ENCODE measurements around the gene ORC4.

Gene ORC4

DNA sequence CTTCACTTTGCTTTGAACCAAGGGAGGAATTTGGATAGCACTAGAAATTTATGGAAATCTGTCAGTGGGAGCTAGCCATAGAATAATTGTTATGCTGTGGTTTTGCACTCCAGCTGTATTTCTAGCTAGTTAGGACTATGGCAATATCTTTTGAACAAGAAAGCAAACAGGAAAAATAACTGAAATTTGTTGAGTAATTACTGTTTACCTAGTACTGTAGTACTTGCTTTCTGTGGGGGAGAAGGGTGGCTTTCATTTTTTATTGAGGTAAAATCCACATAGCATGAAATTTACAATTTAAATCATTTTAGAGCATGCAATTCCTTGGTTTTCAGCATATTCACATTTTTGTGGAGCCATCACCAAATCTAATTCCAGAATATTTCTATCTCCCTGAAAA lies 28.7 kb upstream of the ORC4 start:
- no peaks in the 10 kb centered on the region; the same call in 1 of the 2 replicates for H3K36me3 ChIP-seq (ENCODE audit: insufficient read depth, low read length)
- no peak overlapping the region for H3K9ac ChIP-seq (ENCODE audit: low read length)
- H3K79me2 ChIP-seq (ENCODE audit: insufficient read depth, low read length) = peaks cover 3% of the 10 kb centered on the region; the same call in 1 of the 2 replicates
- H4K20me1 ChIP-seq (ENCODE audit: insufficient read depth, low read length) = no peaks in the 10 kb centered on the region
- no peak overlapping the region for H2AFZ ChIP-seq (ENCODE audit: low read length)
- no peaks in the 10 kb centered on the region for H3K27me3 ChIP-seq (ENCODE audit: insufficient read depth, low read length)
- H3K4me3 ChIP-seq (ENCODE audit: low read depth, low read length, poor library complexity, severe bottlenecking) = no peak overlapping the region
- TF ChIP-seq, protein P1, sequence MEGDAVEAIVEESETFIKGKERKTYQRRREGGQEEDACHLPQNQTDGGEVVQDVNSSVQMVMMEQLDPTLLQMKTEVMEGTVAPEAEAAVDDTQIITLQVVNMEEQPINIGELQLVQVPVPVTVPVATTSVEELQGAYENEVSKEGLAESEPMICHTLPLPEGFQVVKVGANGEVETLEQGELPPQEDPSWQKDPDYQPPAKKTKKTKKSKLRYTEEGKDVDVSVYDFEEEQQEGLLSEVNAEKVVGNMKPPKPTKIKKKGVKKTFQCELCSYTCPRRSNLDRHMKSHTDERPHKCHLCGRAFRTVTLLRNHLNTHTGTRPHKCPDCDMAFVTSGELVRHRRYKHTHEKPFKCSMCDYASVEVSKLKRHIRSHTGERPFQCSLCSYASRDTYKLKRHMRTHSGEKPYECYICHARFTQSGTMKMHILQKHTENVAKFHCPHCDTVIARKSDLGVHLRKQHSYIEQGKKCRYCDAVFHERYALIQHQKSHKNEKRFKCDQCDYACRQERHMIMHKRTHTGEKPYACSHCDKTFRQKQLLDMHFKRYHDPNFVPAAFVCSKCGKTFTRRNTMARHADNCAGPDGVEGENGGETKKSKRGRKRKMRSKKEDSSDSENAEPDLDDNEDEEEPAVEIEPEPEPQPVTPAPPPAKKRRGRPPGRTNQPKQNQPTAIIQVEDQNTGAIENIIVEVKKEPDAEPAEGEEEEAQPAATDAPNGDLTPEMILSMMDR (IDR thresholded peaks at IDR 0.05; ENCODE audit: low read length) = no peak
- no peak for TF ChIP-seq EZH2 (IDR thresholded peaks at IDR 0.05; ENCODE audit: borderline replicate concordance, low read length)
- H3K9me2 ChIP-seq (ENCODE audit: low read depth, low read length) = no peaks in the 10 kb centered on the region
- peaks cover 10% of the 10 kb centered on the region for H3K4me1 ChIP-seq (ENCODE audit: insufficient read depth, low read length, severe bottlenecking)
- H3K9me3 ChIP-seq (ENCODE audit: low read length) = no peaks in the 10 kb centered on the region
- H3K4me2 ChIP-seq (ENCODE audit: low read length) = no peak overlapping the region
- H3F3A ChIP-seq (ENCODE audit: insufficient read depth, low read length) = no peaks in the 10 kb centered on the region
- H3K27ac ChIP-seq (ENCODE audit: low read depth, low read length, poor library complexity, severe bottlenecking) = no peak overlapping the region

DNA sequence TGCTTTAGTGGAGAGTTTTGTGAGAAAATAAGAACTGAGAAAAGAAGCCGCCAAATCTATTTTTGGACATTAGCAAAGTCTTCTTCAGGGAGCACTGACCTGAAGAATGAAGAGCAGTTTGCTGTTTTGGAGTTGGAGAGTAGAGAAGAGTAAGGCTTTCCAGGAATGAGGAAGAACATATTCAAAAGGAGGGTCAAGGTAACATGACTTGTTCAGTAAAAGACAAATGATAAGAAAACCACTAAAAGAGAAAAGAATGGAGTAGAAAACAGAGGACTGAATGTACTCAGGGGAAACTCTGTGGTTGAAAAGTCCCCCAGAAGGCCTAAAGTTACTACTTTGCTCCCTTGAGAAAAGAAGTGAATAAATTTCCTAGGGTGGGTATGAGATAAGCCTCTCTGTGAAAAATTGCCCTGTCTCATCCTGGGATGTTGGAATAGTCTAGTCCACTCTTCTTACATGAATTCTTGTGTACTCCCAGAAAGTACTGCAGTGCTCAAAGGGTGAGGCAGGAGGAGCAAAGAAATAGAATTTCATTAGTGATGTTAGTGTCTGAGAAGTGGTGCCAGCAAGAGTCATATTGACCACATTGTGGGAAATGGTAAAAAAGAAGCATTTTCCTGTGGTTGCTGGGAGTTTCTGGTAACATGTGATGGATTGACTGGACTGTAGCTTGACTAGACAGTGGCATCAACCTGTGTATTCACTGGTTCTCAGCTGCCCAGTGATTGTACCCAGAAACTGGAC lies 28.1 kb upstream of the ORC4 start:
- peaks cover 10% of the 10 kb centered on the region for H3K4me1 ChIP-seq (ENCODE audit: insufficient read depth, low read length, severe bottlenecking)
- no peaks in the 10 kb centered on the region for H3K9me3 ChIP-seq (ENCODE audit: low read length)
- H3K36me3 ChIP-seq (ENCODE audit: insufficient read depth, low read length) = no peaks in the 10 kb centered on the region; the same call in 1 of the 2 replicates
- H3K4me2 ChIP-seq (ENCODE audit: low read length) = no peak overlapping the region
- TF ChIP-seq EZH2 (IDR thresholded peaks at IDR 0.05; ENCODE audit: borderline replicate concordance, low read length) = no peak
- TF ChIP-seq, protein P1 (IDR thresholded peaks at IDR 0.05; ENCODE audit: low read length) = no peak
- no peak overlapping the region for H2AFZ ChIP-seq (ENCODE audit: low read length)
- H3K4me3 ChIP-seq (ENCODE audit: low read depth, low read length, poor library complexity, severe bottlenecking) = no peak overlapping the region
- H3K79me2 ChIP-seq (ENCODE audit: insufficient read depth, low read length) = peaks cover 3% of the 10 kb centered on the region; the same call in 1 of the 2 replicates
- no peaks in the 10 kb centered on the region for H4K20me1 ChIP-seq (ENCODE audit: insufficient read depth, low read length)
- no peaks in the 10 kb centered on the region for H3K27me3 ChIP-seq (ENCODE audit: insufficient read depth, low read length)
- H3K9ac ChIP-seq (ENCODE audit: low read length) = no peak overlapping the region
- H3F3A ChIP-seq (ENCODE audit: insufficient read depth, low read length) = no peaks in the 10 kb centered on the region
- no peak overlapping the region for H3K27ac ChIP-seq (ENCODE audit: low read depth, low read length, poor library complexity, severe bottlenecking)
- no peaks in the 10 kb centered on the region for H3K9me2 ChIP-seq (ENCODE audit: low read depth, low read length)

DNA sequence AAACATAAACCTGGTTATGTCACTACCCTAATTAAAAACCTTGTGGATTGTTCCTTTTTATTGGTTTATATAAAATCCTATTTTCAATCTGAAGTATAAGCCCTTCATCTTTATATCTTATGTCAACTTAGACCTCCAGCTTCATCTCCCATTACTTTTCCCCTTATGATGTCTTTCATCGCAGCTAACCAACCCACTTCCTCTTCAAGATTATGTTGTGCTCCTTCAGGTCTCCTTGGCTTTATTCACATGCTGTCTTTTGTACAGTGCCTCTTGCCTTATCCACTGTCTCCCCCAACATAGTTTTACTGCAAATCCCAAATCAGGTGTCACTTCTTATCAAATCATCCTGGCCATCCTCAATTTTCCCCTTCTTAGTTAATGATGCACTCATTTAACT lies 26.3 kb upstream of the ORC4 start:
- Histone ChIP-seq H3K9me3 (ENCODE audit: low read length) (no peaks in the 10 kb centered on the region), H3K4me2 (ENCODE audit: low read length) (no peak overlapping the region), H3K79me2 (ENCODE audit: insufficient read depth, low read length) (no peaks in the 10 kb centered on the region), H3K27ac (ENCODE audit: low read depth, low read length, poor library complexity, severe bottlenecking) (no peak overlapping the region), H3K27me3 (ENCODE audit: insufficient read depth, low read length) (no peaks in the 10 kb centered on the region), H3K36me3 (ENCODE audit: insufficient read depth, low read length) (no peaks in the 10 kb centered on the region), H3F3A (ENCODE audit: insufficient read depth, low read length) (no peaks in the 10 kb centered on the region), H4K20me1 (ENCODE audit: insufficient read depth, low read length) (no peaks in the 10 kb centered on the region), H3K9me2 (ENCODE audit: low read depth, low read length) (no peaks in the 10 kb centered on the region), H3K4me1 (ENCODE audit: insufficient read depth, low read length, severe bottlenecking) (peaks cover 10% of the 10 kb centered on the region), H3K9ac (ENCODE audit: low read length) (no peak overlapping the region), H2AFZ (ENCODE audit: low read length) (no peak overlapping the region), H3K4me3 (ENCODE audit: low read depth, low read length, poor library complexity, severe bottlenecking) (no peak overlapping the region)
- no peak for TF ChIP-seq EZH2 (IDR thresholded peaks at IDR 0.05; ENCODE audit: borderline replicate concordance, low read length)
- TF ChIP-seq, protein P1 (IDR thresholded peaks at IDR 0.05; ENCODE audit: low read length) = no peak

Data from OCI-LY1 (cell line).